Neural cell (in vitro differentiated cells): Measurements from ENCODE around the gene SP8. TPM values are rescaled to one million over a fixed set of nuclear protein-coding genes. Genes with fewer than 3 reads are reported as not detected.

Experiments
- H2AFZ ChIP-seq: fragments of 200-600, 300-800 bp; sonication (generic), shearing (Covaris generic); 2 replicates; pipeline ENCODE4 v1.6.0; 2014; ENCODE audit warnings: low read depth, mild to moderate bottlenecking, antibody characterized with exemption, low read length, moderate library complexity
- H3F3A ChIP-seq: fragments of 200-600 bp; shearing (Covaris generic); 2 replicates; pipeline ENCODE4 v1.6.1; 2016; ENCODE audit warnings: mild to moderate bottlenecking, moderate library complexity, mixed read lengths, antibody characterized with exemption, low read length; ENCODE audit not compliant: insufficient read depth, poor library complexity, severe bottlenecking
- H3K27ac ChIP-seq: fragments of 200-600, 300-800 bp; sonication (generic), shearing (Covaris generic); 2 replicates; pipeline ENCODE4 v1.5.1; 2014; ENCODE audit warnings: mild to moderate bottlenecking, low read length, moderate library complexity
- H3K27me3 ChIP-seq: fragments of 300-800, 200-600 bp; sonication (generic), shearing (Covaris generic); 2 replicates; pipeline ENCODE4 v1.6.0; 2014; ENCODE audit warnings: mild to moderate bottlenecking, low read depth, low read length, moderate library complexity; ENCODE audit not compliant: insufficient read depth
- H3K36me3 ChIP-seq: fragments of 300-800, 200-600 bp; sonication (generic), shearing (Covaris generic); 2 replicates; pipeline ENCODE4 v1.5.1; 2014; ENCODE audit warnings: mild to moderate bottlenecking, antibody characterized with exemption, low read length, moderate library complexity; ENCODE audit not compliant: insufficient read depth
- H3K4me2 ChIP-seq: fragments of 300-800, 200-600 bp; sonication (generic), shearing (Covaris generic); 2 replicates; pipeline ENCODE4 v1.6.0; 2014; ENCODE audit warnings: mild to moderate bottlenecking, low read length
- H3K4me3 ChIP-seq: fragments of 300-800, 200-600 bp; sonication (generic), shearing (Covaris generic); 2 replicates; pipeline ENCODE4 v1.5.1; 2014; ENCODE audit warnings: mild to moderate bottlenecking, low read length, moderate library complexity
- H3K79me2 ChIP-seq: fragments of 200-600 bp; shearing (Covaris generic); replicated peaks from 2 replicates; pipeline ENCODE4 v1.6.0; 2014; ENCODE audit warnings: mild to moderate bottlenecking, low read length, moderate library complexity; ENCODE audit not compliant: insufficient read depth
- H3K9ac ChIP-seq: fragments of 300-800, 200-600 bp; sonication (generic), shearing (Covaris generic); 2 replicates; pipeline ENCODE4 v1.6.1; 2016; ENCODE audit warnings: mild to moderate bottlenecking, low read length, mixed read lengths
- H3K9me2 ChIP-seq: fragments of 200-600 bp; shearing (Covaris generic); 2 replicates; pipeline ENCODE4 v1.6.1; 2016; ENCODE audit warnings: mild to moderate bottlenecking, low read length, mixed read lengths; ENCODE audit not compliant: insufficient read depth
- H3K9me3 ChIP-seq: fragments of 200-600, 300-800 bp; sonication (generic), shearing (Covaris generic); 2 replicates; pipeline ENCODE4 v1.6.1; 2016; ENCODE audit warnings: mild to moderate bottlenecking, mixed run types, low read length, moderate library complexity, mixed read lengths
- H4K20me1 ChIP-seq: fragments of 200-600 bp; shearing (Covaris generic); 2 replicates; pipeline ENCODE4 v1.6.1; 2016; ENCODE audit warnings: mild to moderate bottlenecking, mixed run types; ENCODE audit not compliant: insufficient read depth
- CTCF ChIP-seq: fragments of 450-650 bp; IDR thresholded peaks from 2 replicates; pipeline ENCODE4 v1.5.1; 2014; ENCODE audit warnings: antibody characterized with exemption, mild to moderate bottlenecking, moderate library complexity; ENCODE audit not compliant: poor library complexity, severe bottlenecking
- EP300 ChIP-seq: fragments of 450-650 bp; conservative IDR thresholded peaks from 2 replicates; pipeline ENCODE4 v1.6.1; 2014; ENCODE audit warnings: antibody characterized with exemption, mild to moderate bottlenecking, moderate library complexity; ENCODE audit not compliant: poor library complexity, severe bottlenecking
- EZH2 ChIP-seq: fragments of 200-600, 300-800 bp; shearing (Covaris generic), sonication (generic); IDR thresholded peaks from 2 replicates; pipeline ENCODE4 v1.6.1; 2014; ENCODE audit warnings: antibody characterized with exemption, low read length, borderline replicate concordance, mild to moderate bottlenecking; ENCODE audit not compliant: insufficient read depth, poor library complexity, severe bottlenecking
- MXI1 ChIP-seq: fragments of 450-650 bp; conservative IDR thresholded peaks from 2 replicates; pipeline ENCODE4 v1.6.1; 2014; ENCODE audit warnings: antibody characterized with exemption, mild to moderate bottlenecking; ENCODE audit not compliant: poor library complexity, severe bottlenecking
- POLR2AphosphoS5 ChIP-seq: IDR thresholded peaks from 2 replicates; pipeline ENCODE4 v1.6.1; 2012
- RAD21 ChIP-seq: fragments of 450-650 bp; conservative IDR thresholded peaks from 2 replicates; pipeline ENCODE4 v1.6.1; 2014; ENCODE audit warnings: antibody characterized with exemption, mild to moderate bottlenecking, moderate library complexity
- REST ChIP-seq: IDR thresholded peaks from 2 replicates; pipeline ENCODE4 v1.6.1; 2012; ENCODE audit warnings: borderline replicate concordance
- SMC3 ChIP-seq: fragments of 450-650 bp; conservative IDR thresholded peaks from 2 replicates; pipeline ENCODE4 v1.6.1; 2014; ENCODE audit warnings: antibody characterized with exemption, mild to moderate bottlenecking, moderate library complexity; ENCODE audit not compliant: poor library complexity
- TAF1 ChIP-seq: IDR thresholded peaks from 2 replicates; pipeline ENCODE4 v1.6.1; 2012; ENCODE audit warnings: low read depth
- polyA plus RNA-seq: library from polyadenylated mRNA; depleted of rRNA; stranded (reverse); fragments of >200 nt; gene quantifications from 2 replicates; pipeline ENCODE4 v1.2.3, GENCODE V29; 2014

The SP8 gene
- polyA plus RNA-seq, 1 donor from 2014 or later, result 8.7 TPM

- Histone ChIP-seq H2AFZ (no peak overlapping the region), H3F3A (no peaks in the 10 kb centered on the region), H3K9me3 (no peaks in the 10 kb centered on the region), H3K27me3 (no peaks in the 10 kb centered on the region), H3K4me3 (no peak overlapping the region), H4K20me1 (no peaks in the 10 kb centered on the region), H3K36me3 (no peaks in the 10 kb centered on the region), H3K9me2 (no peaks in the 10 kb centered on the region), H3K9ac (no peak overlapping the region), H3K4me2 (no peak overlapping the region), H3K79me2 (no peaks in the 10 kb centered on the region), H3K27ac (no peak overlapping the region)
- TF ChIP-seq TAF1, result no peak
- no peak for TF ChIP-seq CTCF
- TF ChIP-seq SMC3, result no peak
- TF ChIP-seq EP300, result no peak
- no peak for TF ChIP-seq MXI1
- no peak for TF ChIP-seq EZH2
- TF ChIP-seq POLR2AphosphoS5, result no peak
- TF ChIP-seq RAD21, result no peak
- no peak for TF ChIP-seq REST
Measured at GRCh38 chr7:20735346-20736065, 51.2 kb downstream of the SP8 start.

Other genes with a start within 250 kb of the SP8 start
- gene ABCB5, start 171.2 kb downstream of the SP8 start, polyA plus RNA-seq, result not detected in 2 replicates